GM12891 (cell line): ENCODE results near the gene SPTBN1.

ENCODE experiments used
- POLR2A ChIP-seq: IDR thresholded peaks from 2 replicates; pipeline ENCODE4 v1.6.1; 2011; ENCODE audit warnings: low read depth, low read length, control low read depth
- TAF1 ChIP-seq: IDR thresholded peaks from 2 replicates; pipeline ENCODE4 v1.6.1; 2011; ENCODE audit warnings: low read depth, low read length, control low read depth

- TF ChIP-seq POLR2A (no peak), TAF1 (no peak)
Observed at GRCh38 chr2:54559006-54559445, 102.9 kb downstream of the SPTBN1 start.
